ENCODE results near the gene ABCA7. TPM values are rescaled to one million over a fixed set of nuclear protein-coding genes. Genes with fewer than 3 reads are reported as not detected.

Gene ABCA7
- total RNA-seq, 1 donor from 2014 or later: 6.7 TPM

- Mint-ChIP-seq H3K9me3 (ENCODE audit: low read depth) (no peaks in the 10 kb centered on the region), H3K4me1 (ENCODE audit: low read depth) (no peaks in the 10 kb centered on the region), H3K27me3 (ENCODE audit: low read depth) (peaks cover 3% of the 10 kb centered on the region), H3K4me3 (ENCODE audit: unreplicated experiment) (no peak overlapping the region), H3K27ac (ENCODE audit: unreplicated experiment) (no peak overlapping the region), H3K36me3 (ENCODE audit: low read depth) (peaks cover 3% of the 10 kb centered on the region)
- no peak for DNase-seq (ENCODE audit: low spot score)
- no peak for TF ChIP-seq CTCF (IDR thresholded peaks at IDR 0.05)
Observed at GRCh38 chr19:1009041-1009980, 30.6 kb upstream of the ABCA7 start.

DNA sequence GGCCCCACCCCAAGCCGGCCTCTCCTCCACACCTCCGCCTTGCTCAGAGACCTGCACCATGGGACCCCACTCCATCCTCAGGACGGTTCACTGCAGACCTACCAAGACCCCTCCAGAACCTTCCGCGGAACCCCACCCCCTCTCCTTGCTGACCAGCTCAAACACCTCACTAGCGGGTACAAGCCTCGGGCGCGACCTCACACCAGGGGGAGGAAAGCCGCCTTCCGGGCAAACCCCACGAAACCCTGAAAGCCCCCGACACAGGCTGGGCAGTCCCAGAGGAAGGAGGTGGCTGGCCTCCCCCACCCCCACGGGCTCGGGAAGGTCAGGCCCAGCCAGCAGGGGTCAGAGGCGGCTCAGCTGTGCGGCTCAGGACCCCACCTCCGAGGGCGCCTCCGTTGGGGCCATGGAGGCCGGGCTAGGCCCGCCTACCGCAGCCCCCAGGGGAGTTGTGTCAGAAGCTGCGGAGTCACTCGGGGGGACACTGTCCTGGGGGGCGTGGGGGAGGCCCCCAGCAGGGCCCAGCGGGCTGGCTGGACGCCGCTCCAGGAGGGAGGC, 29.8 kb upstream of the ABCA7 start:
- Mint-ChIP-seq H3K36me3 (ENCODE audit: low read depth) (peaks cover 3% of the 10 kb centered on the region), H3K9me3 (ENCODE audit: low read depth) (no peaks in the 10 kb centered on the region), H3K4me3 (ENCODE audit: unreplicated experiment) (no peak overlapping the region), H3K27ac (ENCODE audit: unreplicated experiment) (no peak overlapping the region), H3K27me3 (ENCODE audit: low read depth) (peaks cover 2% of the 10 kb centered on the region), H3K4me1 (ENCODE audit: low read depth) (no peaks in the 10 kb centered on the region)
- no peak for DNase-seq (ENCODE audit: low spot score)
- TF ChIP-seq CTCF (IDR thresholded peaks at IDR 0.05): no peak

GRCh38 chr19:1010586-1011510, 29.1 kb upstream of the ABCA7 start:
- H3K4me3 Mint-ChIP-seq (ENCODE audit: unreplicated experiment): no peak overlapping the region
- DNase-seq (ENCODE audit: low spot score): no peak
- H3K27me3 Mint-ChIP-seq (ENCODE audit: low read depth): no peaks in the 10 kb centered on the region
- H3K4me1 Mint-ChIP-seq (ENCODE audit: low read depth): peaks cover 2% of the 10 kb centered on the region
- H3K27ac Mint-ChIP-seq (ENCODE audit: unreplicated experiment): no peak overlapping the region
- TF ChIP-seq CTCF (IDR thresholded peaks at IDR 0.05): no peak
- H3K9me3 Mint-ChIP-seq (ENCODE audit: low read depth): no peaks in the 10 kb centered on the region
- peaks cover 3% of the 10 kb centered on the region for H3K36me3 Mint-ChIP-seq (ENCODE audit: low read depth)

- H3K27ac Mint-ChIP-seq (ENCODE audit: unreplicated experiment): no peak overlapping the region
- H3K4me3 Mint-ChIP-seq (ENCODE audit: unreplicated experiment): no peak overlapping the region
- H3K27me3 Mint-ChIP-seq (ENCODE audit: low read depth): no peaks in the 10 kb centered on the region
- H3K36me3 Mint-ChIP-seq (ENCODE audit: low read depth): peaks cover 3% of the 10 kb centered on the region
- no peak for DNase-seq (ENCODE audit: low spot score)
- no peak for TF ChIP-seq CTCF (IDR thresholded peaks at IDR 0.05)
- no peaks in the 10 kb centered on the region for H3K9me3 Mint-ChIP-seq (ENCODE audit: low read depth)
- H3K4me1 Mint-ChIP-seq (ENCODE audit: low read depth): peaks cover 9% of the 10 kb centered on the region
Observed at GRCh38 chr19:1011831-1012333, 28.0 kb upstream of the ABCA7 start.

DNA sequence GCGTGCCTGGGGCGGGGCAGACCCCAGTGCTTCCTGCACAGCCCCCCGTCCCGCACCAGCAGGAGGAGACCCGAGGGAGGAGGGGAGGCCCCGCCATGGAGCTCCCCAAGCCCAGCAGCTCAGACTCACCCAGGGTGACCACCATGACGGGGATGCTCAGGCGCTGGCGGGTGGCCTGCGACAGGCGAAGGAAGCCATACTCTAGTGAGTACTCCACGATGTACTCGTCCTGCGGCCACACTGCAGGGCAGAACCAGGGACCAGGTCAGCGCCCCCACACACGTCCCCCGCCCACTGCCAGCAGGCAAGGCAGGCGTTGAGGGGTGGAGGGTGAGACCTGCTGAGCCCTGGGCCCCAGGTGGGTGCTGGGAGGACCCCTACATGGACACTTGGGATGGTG, 27.6 kb upstream of the ABCA7 start:
- no peak overlapping the region for H3K4me3 Mint-ChIP-seq (ENCODE audit: unreplicated experiment)
- TF ChIP-seq CTCF (IDR thresholded peaks at IDR 0.05): no peak
- peaks cover 13% of the 10 kb centered on the region for H3K4me1 Mint-ChIP-seq (ENCODE audit: low read depth)
- H3K36me3 Mint-ChIP-seq (ENCODE audit: low read depth): peaks cover 2% of the 10 kb centered on the region
- no peaks in the 10 kb centered on the region for H3K9me3 Mint-ChIP-seq (ENCODE audit: low read depth)
- H3K27me3 Mint-ChIP-seq (ENCODE audit: low read depth): no peaks in the 10 kb centered on the region
- DNase-seq (ENCODE audit: low spot score): no peak
- H3K27ac Mint-ChIP-seq (ENCODE audit: unreplicated experiment): no peak overlapping the region

Data from chondrocyte (in vitro differentiated cells).